ENCODE data around the gene EIF4A2. TPM values are rescaled to one million over a fixed set of nuclear protein-coding genes. Genes with fewer than 3 reads are reported as not detected.

EIF4A2 gene
- total and polyA plus RNA-seq, 10 of the 15 experiments (the other 5 are each of a cell fraction or from before 2014, with no cell fraction given): 154 to 680 (median 259) TPM

- no peak for TF ChIP-seq CEBPZ (IDR thresholded peaks at IDR 0.05; ENCODE audit: low read depth, low read length)
- TF ChIP-seq RUNX3 (IDR thresholded peaks at IDR 0.05; ENCODE audit: low read length): peak; percentile 57
- TF ChIP-seq RAD51 (IDR thresholded peaks at IDR 0.05): peak; percentile 35; the same call in 1 of the 2 replicates
- TF ChIP-seq STAT1 (conservative IDR thresholded peaks at IDR 0.05): 0 out of 2 replicates have a peak, but pooled peaks have one; percentile 19
- 0 out of 2 replicates have a peak, but pooled peaks have one; percentile 30 for TF ChIP-seq PAX5 (IDR thresholded peaks at IDR 0.05; ENCODE audit: borderline replicate concordance, low read depth, low read length)
- peak; percentile 45 for TF ChIP-seq MXI1 (IDR thresholded peaks at IDR 0.05; ENCODE audit: low read depth, low read length)
- TF ChIP-seq E2F8 (IDR thresholded peaks at IDR 0.05; ENCODE audit: low read depth, partially characterized antibody): peak; percentile 99
- peak; percentile 80 for TF ChIP-seq IKZF1 (conservative IDR thresholded peaks at IDR 0.05)
- 0 out of 2 replicates have a peak, but pooled peaks have one; percentile 53 for TF ChIP-seq SMARCA5 (IDR thresholded peaks at IDR 0.05)
These were observed 23.0 kb downstream of the EIF4A2 start, which contains the start of gene RFC4 (continued) for GRCh38 chr3:186806089-186807055.

Data from GM12878 (cell line).